KMS-11 (cell line): ENCODE measurements around the gene JMJD7.

Experiments
- H2AFZ ChIP-seq: fragments of 200-600 bp; sonication (generic); 2 replicates; pipeline ENCODE4 v1.6.1; 2016; ENCODE audit warnings: antibody characterized with exemption, mixed run types, low read depth
- H3K27ac ChIP-seq: fragments of 200-600 bp; sonication (generic); 2 replicates; pipeline ENCODE4 v1.6.1; 2016; ENCODE audit warnings: mild to moderate bottlenecking, mixed run types
- H3K27me3 ChIP-seq: fragments of 200-600 bp; sonication (generic); 2 replicates; pipeline ENCODE4 v1.6.1; 2017; ENCODE audit warnings: mild to moderate bottlenecking, low read depth, mixed run types, moderate library complexity; ENCODE audit not compliant: insufficient read depth
- H3K36me3 ChIP-seq: fragments of 200-600 bp; sonication (generic); 2 replicates; pipeline ENCODE4 v1.6.1; 2017; ENCODE audit warnings: mild to moderate bottlenecking, mixed run types; ENCODE audit not compliant: insufficient read depth
- H3K4me1 ChIP-seq: fragments of 200-600 bp; sonication (generic); 2 replicates; pipeline ENCODE4 v1.6.1; 2016; ENCODE audit warnings: mild to moderate bottlenecking, low read depth, mixed run types; ENCODE audit not compliant: poor library complexity, severe bottlenecking
- H3K4me2 ChIP-seq: fragments of 200-600 bp; sonication (generic); 2 replicates; pipeline ENCODE4 v1.7.0; 2016; ENCODE audit warnings: mild to moderate bottlenecking, mixed run types
- H3K4me3 ChIP-seq: fragments of 200-600 bp; sonication (generic); IDR thresholded peaks from 2 replicates; pipeline ENCODE4 v1.6.1; 2017; ENCODE audit warnings: low read depth, low read length, mixed read lengths; ENCODE audit not compliant: insufficient read depth
- H3K79me2 ChIP-seq: fragments of 200-600 bp; sonication (generic); 2 replicates; pipeline ENCODE4 v1.6.1; 2016; ENCODE audit warnings: low read depth, mixed run types; ENCODE audit not compliant: insufficient read depth
- H3K9ac ChIP-seq: fragments of 200-600 bp; sonication (generic); 2 replicates; pipeline ENCODE4 v1.6.1; 2016; ENCODE audit warnings: mild to moderate bottlenecking, mixed run types
- H4K20me1 ChIP-seq: fragments of 200-600 bp; sonication (generic); 2 replicates; pipeline ENCODE4 v1.6.1; 2016; ENCODE audit warnings: mild to moderate bottlenecking, mixed run types; ENCODE audit not compliant: insufficient read depth
- CTCF ChIP-seq: fragments of 200-600 bp; sonication (generic); conservative IDR thresholded peaks from 2 replicates; pipeline ENCODE4 v1.6.1; 2017; ENCODE audit warnings: low read depth, mild to moderate bottlenecking, antibody characterized with exemption, low read length, moderate library complexity, mixed read lengths

JMJD7 gene

GRCh38 chr15:41879321-41879845 lies 51.5 kb downstream of the JMJD7 start:
- H3K36me3 ChIP-seq, result no peaks in the 10 kb centered on the region
- no peak overlapping the region for H3K4me2 ChIP-seq
- H3K4me1 ChIP-seq, result no peaks in the 10 kb centered on the region
- no peak overlapping the region for H3K27ac ChIP-seq
- no peaks in the 10 kb centered on the region for H4K20me1 ChIP-seq
- no peak overlapping the region for H3K4me3 ChIP-seq
- no peak overlapping the region for H2AFZ ChIP-seq
- H3K27me3 ChIP-seq, result peaks cover 5% of the 10 kb centered on the region; the same call in 1 of the 2 replicates
- no peak overlapping the region for H3K9ac ChIP-seq
- TF ChIP-seq CTCF, result no peak
- no peaks in the 10 kb centered on the region for H3K79me2 ChIP-seq

- no peak overlapping the region for H2AFZ ChIP-seq
- H3K27ac ChIP-seq, result no peak overlapping the region
- H3K4me2 ChIP-seq, result no peak overlapping the region
- TF ChIP-seq CTCF, result no peak
- no peaks in the 10 kb centered on the region; the same call in 1 of the 2 replicates for H3K27me3 ChIP-seq
- H3K79me2 ChIP-seq, result no peaks in the 10 kb centered on the region
- H4K20me1 ChIP-seq, result no peaks in the 10 kb centered on the region
- H3K4me1 ChIP-seq, result no peaks in the 10 kb centered on the region
- no peak overlapping the region for H3K4me3 ChIP-seq
- no peaks in the 10 kb centered on the region for H3K36me3 ChIP-seq
- H3K9ac ChIP-seq, result no peak overlapping the region
These were observed 52.4 kb downstream of the JMJD7 start for GRCh38 chr15:41880156-41880877.

- Histone ChIP-seq H2AFZ (no peak overlapping the region), H3K4me1 (no peaks in the 10 kb centered on the region), H3K79me2 (no peaks in the 10 kb centered on the region), H3K4me3 (no peak overlapping the region), H3K27ac (no peak overlapping the region), H3K27me3 (no peaks in the 10 kb centered on the region), H4K20me1 (no peaks in the 10 kb centered on the region), H3K9ac (no peak overlapping the region), H3K36me3 (no peaks in the 10 kb centered on the region), H3K4me2 (no peak overlapping the region)
- no peak for TF ChIP-seq CTCF
These were observed 53.2 kb downstream of the JMJD7 start for GRCh38 chr15:41881086-41881485.

- H2AFZ ChIP-seq, result no peak overlapping the region
- no peaks in the 10 kb centered on the region for H3K27me3 ChIP-seq
- no peak overlapping the region for H3K9ac ChIP-seq
- TF ChIP-seq CTCF, result no peak
- H3K79me2 ChIP-seq, result no peaks in the 10 kb centered on the region
- H3K4me3 ChIP-seq, result no peak overlapping the region
- no peaks in the 10 kb centered on the region for H3K4me1 ChIP-seq
- H3K36me3 ChIP-seq, result no peaks in the 10 kb centered on the region
- no peak overlapping the region for H3K4me2 ChIP-seq
- H4K20me1 ChIP-seq, result no peaks in the 10 kb centered on the region
- H3K27ac ChIP-seq, result no peak overlapping the region
These were observed 53.6 kb downstream of the JMJD7 start for GRCh38 chr15:41881550-41881919.
